Nephron progenitor cell (in vitro differentiated cells): Measurements from ENCODE around the gene SYNJ1.

ENCODE experiments used
- DNase-seq: peaks from one replicate; pipeline ENCODE4 v3.0.0; 2021
- H3K27ac Mint-ChIP-seq: 2 replicates; pipeline ENCODE4 v1.8.0; 2021; ENCODE audit warnings: mild to moderate bottlenecking, moderate library complexity, mixed read lengths
- H3K27me3 Mint-ChIP-seq: 2 replicates; pipeline ENCODE4 v1.8.0; 2021; ENCODE audit warnings: mild to moderate bottlenecking, low read depth, mixed read lengths; ENCODE audit not compliant: poor library complexity
- H3K36me3 Mint-ChIP-seq: 2 replicates; pipeline ENCODE4 v1.8.0; 2021; ENCODE audit warnings: low read depth, mixed read lengths
- H3K4me1 Mint-ChIP-seq: 2 replicates; pipeline ENCODE4 v1.8.0; 2021; ENCODE audit warnings: mixed read lengths
- H3K4me3 Mint-ChIP-seq: 2 replicates; pipeline ENCODE4 v1.8.0; 2021; ENCODE audit warnings: mild to moderate bottlenecking, moderate library complexity, mixed read lengths
- H3K9me3 Mint-ChIP-seq: 2 replicates; pipeline ENCODE4 v1.8.0; 2021; ENCODE audit warnings: mild to moderate bottlenecking, moderate library complexity, mixed read lengths
- TF ChIP-seq, protein P1 (sequence below): fragments of 200-600 bp; sonication (generic); IDR thresholded peaks from 2 replicates; pipeline ENCODE4 v1.5.0; 2021; ENCODE audit warnings: antibody characterized with exemption

Gene SYNJ1

DNA sequence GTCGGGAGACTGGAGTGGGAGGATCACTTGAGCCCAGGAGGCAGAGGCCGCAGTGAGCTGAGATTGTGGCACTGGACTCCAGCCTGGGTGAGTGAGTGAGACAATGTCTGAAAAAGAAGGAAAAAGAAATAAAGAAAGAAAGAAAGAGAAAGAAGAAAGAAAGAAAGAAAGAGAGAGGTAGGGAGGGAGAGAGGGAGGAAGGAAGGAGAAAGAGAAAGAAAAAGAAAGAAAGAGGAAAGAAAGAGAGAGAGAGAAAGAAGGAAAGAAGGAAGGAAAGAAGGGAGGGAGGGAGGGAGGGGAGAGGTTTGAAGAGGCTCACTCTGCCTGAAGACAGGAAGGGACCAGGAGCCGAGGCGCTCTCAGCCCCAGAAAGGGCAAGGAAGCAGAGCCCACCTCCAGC, 137.7 kb downstream of the SYNJ1 start:
- TF ChIP-seq, protein P1, sequence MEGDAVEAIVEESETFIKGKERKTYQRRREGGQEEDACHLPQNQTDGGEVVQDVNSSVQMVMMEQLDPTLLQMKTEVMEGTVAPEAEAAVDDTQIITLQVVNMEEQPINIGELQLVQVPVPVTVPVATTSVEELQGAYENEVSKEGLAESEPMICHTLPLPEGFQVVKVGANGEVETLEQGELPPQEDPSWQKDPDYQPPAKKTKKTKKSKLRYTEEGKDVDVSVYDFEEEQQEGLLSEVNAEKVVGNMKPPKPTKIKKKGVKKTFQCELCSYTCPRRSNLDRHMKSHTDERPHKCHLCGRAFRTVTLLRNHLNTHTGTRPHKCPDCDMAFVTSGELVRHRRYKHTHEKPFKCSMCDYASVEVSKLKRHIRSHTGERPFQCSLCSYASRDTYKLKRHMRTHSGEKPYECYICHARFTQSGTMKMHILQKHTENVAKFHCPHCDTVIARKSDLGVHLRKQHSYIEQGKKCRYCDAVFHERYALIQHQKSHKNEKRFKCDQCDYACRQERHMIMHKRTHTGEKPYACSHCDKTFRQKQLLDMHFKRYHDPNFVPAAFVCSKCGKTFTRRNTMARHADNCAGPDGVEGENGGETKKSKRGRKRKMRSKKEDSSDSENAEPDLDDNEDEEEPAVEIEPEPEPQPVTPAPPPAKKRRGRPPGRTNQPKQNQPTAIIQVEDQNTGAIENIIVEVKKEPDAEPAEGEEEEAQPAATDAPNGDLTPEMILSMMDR: no peak
- Mint-ChIP-seq H3K27me3 (peaks cover 12% of the 10 kb centered on the region), H3K4me3 (no peak overlapping the region), H3K27ac (no peak overlapping the region), H3K36me3 (no peaks in the 10 kb centered on the region), H3K4me1 (peaks cover 24% of the 10 kb centered on the region), H3K9me3 (no peaks in the 10 kb centered on the region)
- DNase-seq: no peak

DNA sequence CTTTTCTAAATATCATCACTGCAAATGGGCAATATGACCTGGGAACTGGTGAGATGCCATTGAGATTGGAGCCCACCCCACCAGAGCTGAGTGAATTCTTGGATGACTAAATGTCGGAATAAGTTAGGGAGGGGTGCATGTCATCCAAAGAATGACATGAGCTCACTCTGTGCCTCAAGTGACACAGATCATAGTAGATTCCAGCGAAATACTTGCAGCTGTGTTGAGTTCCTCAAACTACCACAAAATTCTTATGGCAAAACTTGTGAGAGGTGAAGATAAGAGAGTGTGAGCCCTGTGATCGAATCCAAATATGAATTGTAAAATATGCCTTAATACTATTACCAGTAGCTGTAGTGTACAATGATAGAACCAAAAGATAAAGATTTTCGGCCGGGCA, 140.2 kb downstream of the SYNJ1 start:
- H3K27me3 Mint-ChIP-seq: peaks cover 8% of the 10 kb centered on the region
- DNase-seq: no peak
- peaks cover 15% of the 10 kb centered on the region for H3K4me1 Mint-ChIP-seq
- H3K4me3 Mint-ChIP-seq: no peak overlapping the region
- H3K9me3 Mint-ChIP-seq: no peaks in the 10 kb centered on the region
- TF ChIP-seq, protein P1: no peak
- H3K36me3 Mint-ChIP-seq: no peaks in the 10 kb centered on the region
- H3K27ac Mint-ChIP-seq: no peak overlapping the region

GRCh38 chr21:32587120-32587519, 140.7 kb downstream of the SYNJ1 start:
- peaks cover 14% of the 10 kb centered on the region for H3K27me3 Mint-ChIP-seq
- H3K36me3 Mint-ChIP-seq: no peaks in the 10 kb centered on the region
- H3K27ac Mint-ChIP-seq: no peak overlapping the region
- H3K4me1 Mint-ChIP-seq: peaks cover 15% of the 10 kb centered on the region
- H3K9me3 Mint-ChIP-seq: no peaks in the 10 kb centered on the region
- no peak overlapping the region for H3K4me3 Mint-ChIP-seq
- DNase-seq: no peak
- TF ChIP-seq, protein P1: no peak

DNA sequence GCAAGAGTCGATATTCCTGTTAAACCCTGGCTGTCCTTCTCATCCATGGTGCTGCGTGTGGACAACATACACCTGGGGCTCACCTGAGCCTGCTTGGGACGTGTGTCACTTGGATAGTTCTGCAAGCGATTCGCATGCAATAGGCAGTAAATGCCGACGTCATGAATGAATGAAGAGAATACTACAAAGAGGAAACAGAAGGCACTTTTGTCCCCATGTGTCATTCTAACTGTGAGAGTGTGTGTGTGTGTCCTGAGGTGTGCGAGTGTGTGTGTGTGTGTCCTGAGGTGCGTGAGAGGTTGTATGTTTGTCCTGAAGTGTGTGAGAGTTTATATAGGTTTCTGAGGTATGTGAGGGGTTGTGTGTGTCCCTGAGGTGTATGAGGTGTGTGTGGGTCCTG, 141.8 kb downstream of the SYNJ1 start:
- no peaks in the 10 kb centered on the region for H3K36me3 Mint-ChIP-seq
- DNase-seq: no peak
- H3K27ac Mint-ChIP-seq: no peak overlapping the region
- H3K4me1 Mint-ChIP-seq: peaks cover 12% of the 10 kb centered on the region
- H3K9me3 Mint-ChIP-seq: no peaks in the 10 kb centered on the region
- H3K4me3 Mint-ChIP-seq: no peak overlapping the region
- TF ChIP-seq, protein P1: no peak
- H3K27me3 Mint-ChIP-seq: peaks cover 11% of the 10 kb centered on the region

- peaks cover 3% of the 10 kb centered on the region for H3K9me3 Mint-ChIP-seq
- TF ChIP-seq, protein P1: no peak
- no peak within 1 kb of the TSS for H3K4me3 Mint-ChIP-seq
- peaks cover 4% of the 10 kb centered on the region for H3K4me1 Mint-ChIP-seq
- H3K27me3 Mint-ChIP-seq: peaks cover 11% of the 10 kb centered on the region
- H3K27ac Mint-ChIP-seq: no peak within 1 kb of the TSS
- H3K36me3 Mint-ChIP-seq: no peaks in the 10 kb centered on the region
- no peak for DNase-seq
These were observed 142.6 kb downstream of the SYNJ1 start, which contains the start of gene TCP10L for GRCh38 chr21:32585042-32585710. Gene TCP10L, minus strand, starts transcription at chr21:32585523. Its CDS starts 1,219 bp downstream, at chr21:32584304.

GRCh38 chr21:32584472-32584871, 143.3 kb downstream of the SYNJ1 start:
- no peak overlapping the region for H3K27ac Mint-ChIP-seq
- TF ChIP-seq, protein P1: no peak
- H3K9me3 Mint-ChIP-seq: peaks cover 3% of the 10 kb centered on the region
- H3K36me3 Mint-ChIP-seq: no peaks in the 10 kb centered on the region
- no peaks in the 10 kb centered on the region for H3K4me1 Mint-ChIP-seq
- no peak for DNase-seq
- peaks cover 16% of the 10 kb centered on the region for H3K27me3 Mint-ChIP-seq
- H3K4me3 Mint-ChIP-seq: no peak overlapping the region
